PC-3 (cell line): ENCODE results near the gene ARID5B.

Source experiments
- EZH2 ChIP-seq: fragments of 300-600 bp; sonication (generic); IDR thresholded peaks from one replicate; pipeline ENCODE4 v1.6.1; 2017; ENCODE audit warnings: antibody characterized with exemption, mild to moderate bottlenecking, low read length; ENCODE audit not compliant: unreplicated experiment
- TF ChIP-seq, protein P1 (sequence below): fragments of 300-600 bp; sonication (generic); conservative IDR thresholded peaks from 2 replicates; pipeline ENCODE4 v1.5.1; 2017; ENCODE audit warnings: antibody characterized with exemption, low read depth, mild to moderate bottlenecking, low read length

- TF ChIP-seq, protein P1, sequence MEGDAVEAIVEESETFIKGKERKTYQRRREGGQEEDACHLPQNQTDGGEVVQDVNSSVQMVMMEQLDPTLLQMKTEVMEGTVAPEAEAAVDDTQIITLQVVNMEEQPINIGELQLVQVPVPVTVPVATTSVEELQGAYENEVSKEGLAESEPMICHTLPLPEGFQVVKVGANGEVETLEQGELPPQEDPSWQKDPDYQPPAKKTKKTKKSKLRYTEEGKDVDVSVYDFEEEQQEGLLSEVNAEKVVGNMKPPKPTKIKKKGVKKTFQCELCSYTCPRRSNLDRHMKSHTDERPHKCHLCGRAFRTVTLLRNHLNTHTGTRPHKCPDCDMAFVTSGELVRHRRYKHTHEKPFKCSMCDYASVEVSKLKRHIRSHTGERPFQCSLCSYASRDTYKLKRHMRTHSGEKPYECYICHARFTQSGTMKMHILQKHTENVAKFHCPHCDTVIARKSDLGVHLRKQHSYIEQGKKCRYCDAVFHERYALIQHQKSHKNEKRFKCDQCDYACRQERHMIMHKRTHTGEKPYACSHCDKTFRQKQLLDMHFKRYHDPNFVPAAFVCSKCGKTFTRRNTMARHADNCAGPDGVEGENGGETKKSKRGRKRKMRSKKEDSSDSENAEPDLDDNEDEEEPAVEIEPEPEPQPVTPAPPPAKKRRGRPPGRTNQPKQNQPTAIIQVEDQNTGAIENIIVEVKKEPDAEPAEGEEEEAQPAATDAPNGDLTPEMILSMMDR = no peak
- TF ChIP-seq EZH2 = no peak
Measured at GRCh38 chr10:61935077-61935476, 33.6 kb downstream of the ARID5B start.
